Measurements from ENCODE around the gene LRRN4. TPM values are rescaled to one million over a fixed set of nuclear protein-coding genes. Genes with fewer than 3 reads are reported as not detected.

Gene LRRN4
- total RNA-seq, 3 donors from 2014 or later = 0.08 to 0.11 TPM; not detected in 1

GRCh38 chr20:5999783-6000182 lies 54.1 kb downstream of the LRRN4 start:
- no peak for ATAC-seq
- peaks cover 5% of the 10 kb centered on the region for H3K36me3 Mint-ChIP-seq (ENCODE audit: insufficient read depth)

GRCh38 chr20:5996765-5997164 lies 57.1 kb downstream of the LRRN4 start:
- no peak overlapping the region for H3K4me3 Mint-ChIP-seq
- DNase-seq = no peak
- H3K9me3 Mint-ChIP-seq = no peaks in the 10 kb centered on the region
- H3K4me1 Mint-ChIP-seq (ENCODE audit: low read depth) = peaks cover 22% of the 10 kb centered on the region
- ATAC-seq = peak; percentile 71 to 90
- no peaks in the 10 kb centered on the region for H3K27me3 Mint-ChIP-seq (ENCODE audit: low read depth)
- peaks cover 8% of the 10 kb centered on the region for H3K36me3 Mint-ChIP-seq (ENCODE audit: insufficient read depth)

More at GRCh38 chr20:5999783-6000182, 54.1 kb downstream of the LRRN4 start:
- Mint-ChIP-seq H3K9me3 (no peaks in the 10 kb centered on the region), H3K4me3 (no peak overlapping the region), H3K4me1 (ENCODE audit: low read depth) (peaks cover 30% of the 10 kb centered on the region), H3K27me3 (ENCODE audit: low read depth) (no peaks in the 10 kb centered on the region)
- no peak for DNase-seq

- DNase-seq (no peak), ATAC-seq (no peak)
- Mint-ChIP-seq H3K4me3 (no peak overlapping the region), H3K9me3 (no peaks in the 10 kb centered on the region), H3K27me3 (ENCODE audit: low read depth) (no peaks in the 10 kb centered on the region), H3K36me3 (ENCODE audit: insufficient read depth) (peaks cover 22% of the 10 kb centered on the region), H3K4me1 (ENCODE audit: low read depth) (peaks cover 10% of the 10 kb centered on the region)
Measured at GRCh38 chr20:5991623-5992441, 62.0 kb downstream of the LRRN4 start.

- no peaks in the 10 kb centered on the region for H3K9me3 Mint-ChIP-seq
- no peaks in the 10 kb centered on the region for H3K27me3 Mint-ChIP-seq (ENCODE audit: low read depth)
- DNase-seq (no peak), ATAC-seq (no peak)
- peaks cover 6% of the 10 kb centered on the region for H3K4me1 Mint-ChIP-seq (ENCODE audit: low read depth)
- no peak overlapping the region for H3K4me3 Mint-ChIP-seq
- peaks cover 21% of the 10 kb centered on the region for H3K36me3 Mint-ChIP-seq (ENCODE audit: insufficient read depth)
Measured at GRCh38 chr20:5990946-5991345, 62.9 kb downstream of the LRRN4 start.

Other genes starting within 250 kb of the LRRN4 start
- gene CHGB, start 142.6 kb downstream of the LRRN4 start, total RNA-seq = under 1 TPM in 2 of 3 donors, not detected in 1; 0.08 to 0.20 TPM
- gene TRMT6, start 103.5 kb downstream of the LRRN4 start, total RNA-seq = 10 to 100 TPM; 45.3 to 47.5 (median 45.8) TPM
- 10 to 100 TPM; 19.7 to 27.3 (median 20.1) TPM for gene MCM8, start 103.4 kb downstream of the LRRN4 start, total RNA-seq
- gene CRLS1, start 47.9 kb downstream of the LRRN4 start, total RNA-seq = 10 to 100 TPM; 61.1 to 72.6 (median 66.1) TPM
- gene FERMT1, start 69.0 kb upstream of the LRRN4 start, total RNA-seq = under 1 TPM; 0.08 to 0.51 (median 0.27) TPM

Data from activated T-cell treated with anti-CD3 and anti-CD28 coated beads, Interleukin-2, amount 50 U/mL, for 4 hours (primary cell).